Measurements from ENCODE around the gene LRRC47.

The LRRC47 gene

DNA sequence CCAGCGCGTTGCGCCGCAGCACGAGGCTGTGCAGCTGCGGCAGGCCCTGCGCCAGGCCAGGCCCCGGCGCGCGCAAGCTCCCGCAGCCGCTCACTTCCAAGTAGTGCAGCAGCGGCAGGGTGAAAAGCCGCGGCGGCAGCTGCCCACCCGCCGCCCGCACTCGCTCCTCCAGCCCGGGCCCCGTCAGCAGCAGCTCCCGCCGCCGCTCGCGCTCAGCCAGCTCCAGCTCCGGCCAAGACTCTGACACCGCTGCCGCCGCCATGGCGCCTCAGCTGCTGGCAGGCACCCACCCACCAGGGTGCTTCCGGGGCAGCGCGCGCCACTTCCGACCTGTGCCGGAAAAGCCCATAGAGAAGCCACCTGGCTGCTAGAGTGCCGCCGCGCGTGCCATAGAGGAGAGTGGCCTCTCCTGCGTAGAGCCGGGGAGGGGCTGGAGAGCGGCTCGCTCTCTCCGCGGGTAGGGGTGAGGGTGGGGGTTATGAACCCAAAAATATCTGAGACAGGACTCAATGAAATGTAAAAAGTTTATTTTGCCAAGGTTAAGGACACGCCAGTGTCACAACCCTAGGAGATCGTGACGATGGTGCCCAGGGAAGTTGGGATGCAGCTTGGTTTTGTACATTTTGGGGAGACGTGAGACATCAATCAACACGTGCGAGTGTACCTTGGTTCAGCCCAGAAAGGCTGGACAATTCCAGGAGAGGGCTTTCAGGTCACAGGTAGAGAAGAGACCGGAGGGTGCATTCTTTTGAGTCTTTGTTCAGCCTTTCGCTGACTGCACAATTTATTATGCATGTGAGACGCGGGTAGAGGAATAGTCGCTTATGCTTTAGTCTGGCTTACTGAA, at the start of gene LRRC47:
LRRC47 (minus strand) TSS at position 284 of the 847 bp plus-strand sequence; CDS start at position 262, 22 bp downstream.
- DNase-seq (ENCODE audit: low read depth in 2 of 2) = peak; percentile 91 to 93

DNA sequence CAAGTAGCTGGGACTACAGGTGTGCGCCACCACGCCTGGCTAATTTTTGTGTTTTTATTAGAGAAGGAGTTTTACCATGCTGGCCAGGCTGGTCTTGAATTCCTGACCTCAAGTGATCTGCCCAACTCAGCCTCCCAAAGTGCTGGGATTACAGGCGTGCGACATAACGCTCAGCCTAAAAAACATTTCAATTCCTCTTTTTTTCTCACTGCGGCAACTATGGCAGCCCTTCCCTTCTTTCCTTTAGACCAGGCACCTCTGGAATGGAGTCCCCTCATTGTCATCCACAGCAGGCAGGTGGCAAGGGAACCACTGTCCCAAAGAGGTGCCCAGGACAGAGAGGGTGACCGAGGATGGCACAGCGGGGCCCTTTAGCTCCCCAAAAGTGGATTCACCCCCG, 46.6 kb upstream of the LRRC47 start:
- DNase-seq (ENCODE audit: low read depth in 2 of 2) = no peak

DNA sequence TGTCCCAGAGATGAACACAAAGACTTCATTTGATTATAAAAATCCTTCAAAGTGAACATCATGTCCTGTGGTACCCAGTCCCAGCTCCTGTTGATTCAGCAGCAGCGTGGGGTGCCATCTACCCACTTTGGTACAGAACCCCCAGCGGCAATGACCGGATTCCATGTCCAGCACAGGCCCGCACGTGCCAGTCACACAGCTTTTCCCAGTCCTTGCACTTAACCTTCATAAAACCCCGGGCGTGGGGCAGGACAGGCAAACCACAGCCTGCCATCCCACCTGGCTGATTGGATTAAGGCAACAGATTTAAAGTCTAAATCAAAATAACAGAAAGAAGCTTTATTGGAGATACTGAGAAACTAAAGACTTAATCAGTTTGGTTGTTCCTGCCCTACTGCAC, 45.2 kb upstream of the LRRC47 start:
- no peak for DNase-seq (ENCODE audit: low read depth in 2 of 2)

DNA sequence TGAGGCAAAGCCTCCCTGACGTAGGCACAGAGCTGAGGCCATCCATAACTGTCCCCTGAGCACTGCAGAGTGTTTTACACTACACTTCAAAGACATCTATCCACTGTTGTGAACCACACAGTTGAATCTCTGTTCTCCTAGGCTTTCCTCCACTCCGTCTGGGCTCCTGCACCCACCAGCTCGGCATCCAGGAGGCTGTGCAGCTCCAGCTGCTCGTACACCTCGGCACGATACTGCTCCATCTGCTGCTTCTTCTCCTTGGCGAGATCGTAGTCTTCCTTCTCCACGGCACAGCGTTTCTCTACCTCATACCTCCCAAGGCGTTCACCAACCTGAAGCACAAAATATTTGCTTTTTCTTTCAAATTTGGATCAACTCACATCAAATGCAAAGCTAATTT, 42.5 kb upstream of the LRRC47 start:
- no peak for DNase-seq (ENCODE audit: low read depth in 2 of 2)

DNA sequence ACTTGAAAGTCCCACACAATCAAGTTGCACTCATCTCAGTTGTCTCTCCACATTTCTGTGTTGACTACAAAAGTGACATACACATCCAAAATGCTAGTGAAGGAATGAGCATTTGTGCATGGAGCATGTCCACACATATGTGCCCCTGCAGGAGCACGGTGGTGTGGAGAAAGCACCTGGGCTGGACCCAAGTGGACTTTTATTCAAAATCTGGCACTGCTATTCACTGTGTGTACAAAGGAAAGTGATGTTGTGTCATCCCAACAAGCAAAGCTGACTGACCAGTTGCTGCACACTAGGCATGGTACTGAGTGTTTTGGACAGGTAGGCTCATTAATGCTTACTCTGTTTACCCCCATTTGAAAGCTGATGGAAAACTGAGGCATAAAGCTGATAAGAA, 41.4 kb upstream of the LRRC47 start:
- DNase-seq (ENCODE audit: low read depth in 2 of 2) = no peak

DNA sequence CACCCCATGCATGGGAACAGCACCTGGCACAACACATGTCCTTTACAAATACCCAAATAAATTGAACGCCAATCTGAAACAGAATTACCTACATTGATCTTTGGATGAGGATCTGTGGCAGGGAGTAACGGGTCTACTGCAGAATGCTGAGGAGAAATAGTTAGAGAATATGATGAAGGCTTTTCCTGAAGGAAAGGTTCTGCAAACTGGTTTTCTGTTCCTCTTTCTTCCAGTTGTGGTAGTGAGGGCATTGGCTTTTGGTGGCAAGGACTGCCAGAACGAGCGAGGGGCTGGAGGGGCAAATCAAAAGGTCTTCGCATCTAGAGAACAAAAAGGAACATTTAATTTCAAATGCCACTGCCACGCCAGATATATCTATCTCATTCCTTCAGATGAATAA, 40.9 kb upstream of the LRRC47 start:
- DNase-seq (ENCODE audit: low read depth in 2 of 2) = no peak

DNA sequence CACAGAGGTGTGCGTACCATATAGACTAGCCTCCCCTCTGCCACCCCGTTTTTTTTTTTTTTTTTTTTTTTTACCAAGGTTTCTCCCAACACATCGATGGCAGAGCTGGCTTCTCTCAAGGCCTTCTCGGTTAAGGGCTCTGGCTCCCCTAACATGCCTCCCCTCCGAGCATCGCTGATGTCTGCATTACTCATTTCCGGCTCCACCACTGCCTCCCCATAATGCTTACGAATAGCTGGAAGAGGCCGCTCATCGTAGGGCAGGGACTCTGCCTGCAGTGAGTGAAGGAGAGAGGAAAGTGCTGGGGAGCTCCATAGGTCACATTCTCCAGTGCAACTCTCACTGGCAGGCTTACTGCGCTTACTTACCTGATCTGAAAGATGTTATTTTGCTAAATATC, 40.1 kb upstream of the LRRC47 start:
- DNase-seq (ENCODE audit: low read depth in 2 of 2) = no peak

DNA sequence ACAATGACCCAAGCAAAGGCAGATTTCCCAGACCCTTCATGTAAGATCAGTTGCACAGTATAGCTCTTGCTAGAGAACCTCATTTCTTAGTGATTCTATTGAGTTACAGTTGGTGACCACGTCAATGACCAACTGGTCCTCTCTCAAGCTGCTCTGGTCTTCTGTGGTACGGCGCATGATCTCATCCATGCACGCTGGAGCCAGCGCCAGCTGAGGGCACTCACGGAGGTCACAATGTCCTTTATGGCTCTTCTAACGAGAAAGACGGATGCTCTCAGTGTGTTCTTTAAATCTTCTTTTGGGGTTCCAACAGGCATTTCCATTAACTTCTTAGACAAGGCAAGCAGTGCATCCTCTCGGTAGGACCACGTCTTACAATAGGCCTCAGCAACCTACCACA, 38.4 kb upstream of the LRRC47 start:
- DNase-seq (ENCODE audit: low read depth in 2 of 2) = no peak

DNA sequence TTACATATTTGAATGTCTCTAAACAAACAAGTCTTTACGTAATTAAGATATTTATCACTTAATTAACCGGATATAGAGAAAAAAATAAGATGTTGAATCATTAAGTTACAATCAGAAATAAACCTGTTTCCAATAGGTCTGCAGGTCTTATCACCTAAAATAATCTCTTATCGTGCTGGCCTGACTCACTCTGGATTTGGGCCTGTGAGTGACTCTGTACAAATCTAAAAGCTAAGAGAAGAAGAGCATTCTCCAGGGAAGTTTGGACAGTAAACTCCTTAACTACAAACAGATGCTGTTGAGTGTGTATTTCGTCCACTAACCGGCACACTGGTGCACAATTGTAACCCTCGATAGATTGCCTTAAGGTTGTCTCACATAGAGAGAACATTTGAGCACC, 35.4 kb upstream of the LRRC47 start:
- DNase-seq (ENCODE audit: low read depth in 2 of 2) = no peak

DNA sequence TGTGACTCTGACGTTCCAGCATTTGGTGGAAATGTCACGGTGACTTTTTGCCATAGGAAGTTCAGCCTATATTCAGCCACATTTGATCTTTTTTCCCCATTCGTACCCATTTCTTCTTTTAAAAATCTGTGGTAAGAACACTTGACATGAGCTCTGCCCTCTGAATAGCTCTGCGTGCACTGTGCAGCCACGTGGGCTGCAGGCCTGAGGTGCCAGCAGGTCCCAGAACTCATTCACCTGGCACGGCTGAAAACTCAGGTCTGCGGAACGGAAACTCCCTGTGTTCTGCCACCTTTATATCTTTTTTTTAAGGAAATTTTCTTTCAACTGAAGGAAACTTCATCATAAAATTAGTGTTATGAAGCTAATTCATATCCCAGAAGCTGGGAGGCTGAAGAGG, 32.1 kb upstream of the LRRC47 start:
- no peak for DNase-seq (ENCODE audit: low read depth in 2 of 2)

DNA sequence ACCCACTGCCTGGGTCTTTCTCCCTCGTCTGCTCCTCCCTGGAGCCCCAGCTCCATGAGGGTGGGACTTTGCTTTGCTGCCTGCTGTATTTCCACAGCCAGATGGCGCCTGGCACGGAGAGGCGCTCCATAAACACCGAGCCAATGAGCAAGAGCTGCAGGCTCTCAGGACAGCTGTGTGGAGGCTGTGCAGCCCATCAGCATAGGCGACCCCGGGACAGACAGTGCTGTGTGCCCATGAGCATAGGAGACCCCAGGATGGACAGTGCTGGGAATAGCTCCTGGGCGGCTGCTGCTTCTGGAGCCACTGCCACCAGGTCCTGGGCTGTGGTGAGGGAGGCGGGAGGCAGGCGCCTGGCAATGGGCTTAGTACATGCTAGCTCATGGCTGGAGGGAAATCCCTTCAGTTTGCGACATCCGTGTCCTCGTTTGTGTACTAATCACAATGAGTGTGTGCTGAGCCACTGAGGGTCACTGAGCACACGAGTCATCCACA, 31.6 kb upstream of the LRRC47 start:
- DNase-seq (ENCODE audit: low read depth in 2 of 2) = no peak

DNA sequence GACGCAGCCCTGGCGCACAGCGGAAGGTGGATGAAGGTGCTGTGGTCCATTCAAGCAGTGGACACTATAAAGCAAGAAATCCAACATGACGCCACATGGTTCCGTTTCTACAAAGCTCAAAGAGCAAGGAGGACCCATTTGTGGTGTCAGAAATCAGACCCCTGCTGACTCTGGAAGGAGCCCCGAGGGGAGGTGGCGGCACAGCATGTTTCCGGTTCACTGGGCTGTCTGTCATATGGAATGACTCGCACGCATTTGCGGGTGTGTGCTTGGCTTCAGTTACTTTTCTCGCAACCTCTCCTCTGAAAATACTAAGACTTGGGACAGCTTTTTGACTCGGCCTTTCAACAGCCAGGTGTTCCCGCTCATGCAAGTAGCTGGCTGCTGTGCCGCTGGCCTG, 29.1 kb upstream of the LRRC47 start:
- no peak for DNase-seq (ENCODE audit: low read depth in 2 of 2)

DNA sequence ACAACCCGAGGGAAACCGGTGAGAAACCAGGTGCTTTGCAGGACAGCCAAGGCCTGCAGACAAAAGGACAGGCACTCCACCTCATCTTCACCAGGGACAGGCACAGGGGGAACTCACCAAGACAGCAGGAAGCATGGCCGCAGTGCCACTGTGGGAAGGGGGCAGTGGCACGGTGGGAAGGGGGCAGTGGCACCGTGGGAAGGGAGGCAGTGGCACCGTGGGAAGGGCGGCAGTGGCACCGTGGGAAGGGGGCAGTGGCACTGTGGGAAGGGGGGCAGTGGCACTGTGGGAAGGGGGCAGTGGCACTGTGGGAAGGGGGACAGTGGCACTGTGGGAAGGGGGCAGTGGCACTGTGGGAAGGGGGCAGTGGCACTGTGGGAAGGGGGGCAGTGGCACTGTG, 28.4 kb upstream of the LRRC47 start:
- no peak for DNase-seq (ENCODE audit: low read depth in 2 of 2)

DNA sequence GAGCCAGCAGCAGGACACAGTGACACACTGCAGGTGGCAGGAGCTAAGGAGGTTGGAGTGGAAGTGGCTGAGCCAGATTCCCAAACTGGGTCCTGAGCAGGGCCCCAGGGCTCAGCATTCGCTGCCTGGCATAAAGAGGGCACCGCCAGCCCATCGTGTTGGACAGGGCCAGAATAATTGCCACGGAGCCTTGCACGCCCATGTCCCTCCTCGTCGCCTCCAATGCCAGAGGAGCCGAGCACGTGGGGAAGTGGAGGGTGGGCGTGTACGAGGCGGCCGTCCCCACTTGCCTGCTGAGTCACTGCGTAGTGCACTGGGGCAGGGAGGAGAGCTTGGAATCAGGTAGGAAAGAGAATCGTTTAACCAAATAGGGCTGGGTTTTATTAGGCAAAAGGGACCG, 26.1 kb upstream of the LRRC47 start:
- no peak for DNase-seq (ENCODE audit: low read depth in 2 of 2)

DNA sequence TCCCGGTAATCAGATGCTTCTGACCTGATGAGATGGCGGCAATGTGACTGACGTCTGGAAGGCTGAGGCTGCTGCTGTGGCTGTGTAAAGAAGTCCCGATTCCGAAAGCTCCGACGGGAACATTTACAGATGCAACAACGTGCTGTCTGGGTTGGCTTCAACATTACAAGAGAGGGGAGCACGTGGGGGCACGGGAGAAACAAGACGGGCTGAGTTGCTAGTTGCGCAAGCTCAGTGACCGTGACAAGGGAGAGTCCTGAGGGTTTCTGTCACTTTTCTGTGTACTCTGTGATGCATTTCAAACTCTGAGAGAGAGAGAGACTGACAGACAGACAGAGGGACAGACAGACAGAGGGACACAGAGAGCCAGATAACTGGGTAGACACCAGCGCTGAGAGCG, 25.6 kb upstream of the LRRC47 start:
- DNase-seq (ENCODE audit: low read depth in 2 of 2) = no peak

DNA sequence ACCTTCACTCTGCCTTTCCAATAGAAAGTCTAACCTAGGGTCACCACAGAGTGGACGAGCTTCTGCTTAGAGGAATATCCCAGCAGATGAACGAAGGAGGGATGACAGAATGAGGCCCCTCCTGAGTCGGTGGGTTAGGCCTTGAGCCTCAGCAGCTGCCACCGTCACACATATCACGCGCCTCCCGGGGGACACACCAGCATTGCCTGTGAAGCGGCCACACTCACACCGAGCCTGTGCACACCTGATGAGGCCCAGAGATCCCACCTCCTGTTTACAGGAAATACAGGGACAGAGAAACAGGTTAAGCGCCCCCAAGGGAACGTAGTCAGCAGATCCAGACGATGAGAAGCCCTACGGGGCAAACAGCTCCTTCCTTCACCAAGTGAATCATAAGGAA, 25.1 kb upstream of the LRRC47 start:
- DNase-seq (ENCODE audit: low read depth in 2 of 2) = no peak

DNA sequence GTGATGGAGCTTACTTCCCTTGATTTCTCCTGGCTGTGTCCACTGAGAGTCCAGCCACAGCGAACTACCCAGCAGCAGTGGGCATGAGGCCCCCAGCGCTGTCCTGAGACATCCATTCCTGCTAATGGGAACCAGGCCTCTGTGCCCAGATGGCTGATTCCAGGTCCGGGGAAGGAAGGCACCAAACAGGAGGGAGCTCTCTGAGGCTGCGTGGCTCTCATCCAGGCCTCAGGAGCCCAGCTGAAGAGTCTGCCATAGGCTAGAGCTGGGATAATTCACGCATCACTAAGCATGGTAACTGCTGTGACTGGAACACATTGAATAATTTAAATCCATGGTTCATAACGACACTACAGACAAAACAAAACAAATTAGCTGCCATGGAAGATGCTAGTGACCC, 24.7 kb upstream of the LRRC47 start:
- DNase-seq (ENCODE audit: low read depth in 2 of 2) = no peak

DNA sequence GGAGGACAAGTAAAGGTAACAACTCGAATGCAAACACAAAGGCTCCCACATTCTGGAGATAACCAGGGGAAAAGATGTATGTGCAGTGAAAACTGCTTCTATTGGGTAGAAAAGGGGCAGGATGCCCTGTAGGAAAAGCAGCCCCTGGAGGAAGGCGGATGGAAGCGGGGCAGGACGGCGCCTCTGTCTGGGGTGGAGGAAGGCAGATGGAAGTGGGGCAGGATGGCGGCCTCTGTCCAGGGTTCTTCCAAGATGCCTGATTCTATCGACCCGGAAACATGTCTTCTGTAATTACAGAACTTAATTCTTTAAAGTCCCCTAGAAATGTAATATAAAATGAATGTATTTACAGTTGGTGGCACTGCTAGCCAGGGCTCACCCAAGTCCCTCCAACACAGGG, 24.0 kb upstream of the LRRC47 start:
- no peak for DNase-seq (ENCODE audit: low read depth in 2 of 2)

DNA sequence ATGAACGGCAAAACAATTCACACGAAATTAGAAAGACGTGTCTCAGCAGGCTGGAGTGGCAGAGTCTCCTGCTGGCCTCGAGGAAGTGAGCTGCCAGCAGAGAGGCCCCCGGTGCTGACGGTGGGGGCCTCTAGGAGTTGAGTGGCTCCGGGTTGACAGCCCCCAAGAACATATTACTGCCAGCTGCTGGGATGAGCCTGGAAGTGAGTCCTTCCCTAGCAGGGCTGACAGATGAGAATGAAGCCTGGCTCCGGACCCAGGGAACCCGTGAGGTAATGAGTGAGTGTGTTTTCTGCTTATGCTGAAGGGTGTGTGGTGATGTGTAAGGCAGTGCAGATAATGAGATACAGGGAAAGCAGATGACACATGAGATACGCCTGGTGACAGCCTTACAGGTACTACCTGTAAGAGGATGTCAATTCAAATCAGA, 23.5 kb upstream of the LRRC47 start:
- no peak for DNase-seq (ENCODE audit: low read depth in 2 of 2)

DNA sequence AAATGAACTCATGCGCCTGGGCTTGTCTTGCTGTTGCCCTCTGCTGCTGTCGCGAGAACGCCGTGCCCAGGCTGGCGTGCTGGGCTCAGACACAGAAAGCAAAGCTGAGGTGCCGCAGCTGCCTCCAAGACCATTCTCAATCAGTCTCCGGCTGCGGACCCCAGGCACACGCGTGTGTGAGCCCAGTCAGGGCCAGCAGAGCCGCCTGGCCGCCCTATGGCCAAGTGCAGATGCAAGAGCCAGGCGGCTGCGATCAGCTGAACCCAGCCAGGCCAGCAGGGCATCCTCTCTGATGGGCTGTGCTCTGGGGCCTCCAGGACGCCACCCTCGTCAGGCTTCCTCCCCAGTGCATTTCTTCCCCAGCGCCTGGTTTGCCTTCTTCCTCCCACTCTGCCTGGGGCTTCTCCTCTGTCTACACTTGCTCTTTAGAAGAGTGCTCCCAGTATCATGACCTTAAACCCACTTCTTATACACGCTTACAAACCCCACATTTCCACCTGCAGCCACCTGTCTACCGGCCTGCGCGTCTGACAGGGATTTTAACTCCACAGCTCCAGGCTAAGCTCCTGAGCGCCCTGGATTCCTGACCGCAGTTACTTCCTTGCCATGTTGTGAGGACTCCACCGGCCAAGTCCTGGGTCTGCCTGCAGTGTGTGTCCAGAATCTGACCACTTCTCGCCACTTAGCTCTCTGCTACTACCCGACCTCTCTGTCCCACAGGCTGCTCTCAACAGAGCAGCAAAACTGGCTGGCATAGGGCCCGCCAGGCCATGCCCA, 21.7 kb upstream of the LRRC47 start:
- DNase-seq (ENCODE audit: low read depth in 2 of 2) = no peak

DNA sequence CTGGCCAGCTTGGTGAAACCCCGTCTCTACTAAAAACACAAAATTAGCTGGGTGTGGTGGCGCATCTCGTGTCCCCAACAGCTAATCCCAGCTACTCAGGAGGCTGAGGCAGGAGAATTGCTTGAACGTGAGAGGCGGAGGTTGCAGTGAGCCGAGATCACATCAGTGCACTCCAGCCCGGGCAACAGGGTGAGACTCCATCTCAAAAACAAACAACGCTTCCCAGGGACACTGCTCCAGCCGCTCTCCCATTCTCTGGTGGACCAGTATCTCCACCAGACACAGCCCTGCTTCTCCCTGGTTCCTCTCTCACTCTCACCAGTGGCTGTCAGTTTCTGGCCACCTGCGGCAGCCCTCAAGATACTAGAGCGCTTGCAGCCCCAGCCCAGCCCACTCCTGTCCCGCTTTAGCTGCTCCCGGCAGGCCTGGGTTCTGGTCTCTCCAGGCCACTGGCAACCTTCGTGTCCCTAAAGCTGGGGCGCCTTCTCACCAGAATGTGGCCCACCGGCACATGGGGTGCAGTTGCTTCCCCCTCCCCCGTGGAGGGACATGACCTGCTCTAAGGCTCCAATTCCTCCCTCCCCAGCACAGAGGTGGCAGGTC, 20.9 kb upstream of the LRRC47 start:
- DNase-seq (ENCODE audit: low read depth in 2 of 2) = no peak

DNA sequence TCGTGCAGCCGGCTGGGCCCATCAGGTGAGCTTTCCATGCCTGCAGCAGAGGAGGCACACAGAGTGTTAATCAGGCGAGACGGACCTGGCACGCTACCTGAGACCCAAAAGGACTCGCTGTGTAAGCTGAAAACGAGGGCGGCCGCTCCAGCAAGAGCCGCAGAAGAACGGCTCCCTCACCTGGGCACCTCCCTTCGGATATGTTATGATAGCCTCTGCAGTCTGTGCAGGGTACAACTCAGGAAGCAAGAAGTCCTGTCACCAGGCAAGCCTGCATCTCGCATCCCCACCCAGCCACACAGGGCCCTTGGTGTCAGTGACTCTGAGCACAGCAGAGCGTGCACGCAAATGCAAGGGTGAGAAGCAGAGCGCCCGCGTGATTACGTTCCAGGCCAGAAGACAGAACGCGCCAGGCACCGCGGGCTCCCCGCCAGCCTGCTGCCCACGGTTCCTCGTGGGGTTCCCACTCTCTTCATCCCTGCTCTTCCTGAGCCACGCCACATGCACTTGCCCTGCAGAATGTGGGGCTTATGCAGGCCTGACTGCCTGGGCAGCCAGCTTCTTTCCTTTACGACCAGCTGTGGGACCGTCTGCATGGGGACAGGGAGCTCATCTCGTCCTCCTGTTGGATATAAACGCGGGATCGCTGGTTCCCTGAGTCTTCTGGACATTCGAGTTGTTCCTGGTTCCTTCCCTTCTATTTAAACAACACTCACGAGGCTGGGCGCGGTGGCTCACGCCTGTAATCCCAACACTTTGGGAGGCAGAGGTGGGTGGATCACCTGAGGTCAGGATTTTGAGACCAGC, 20.2 kb upstream of the LRRC47 start:
- DNase-seq (ENCODE audit: low read depth in 2 of 2) = no peak
